ENCODE results near the gene CFAP57.
"Not testable (repeated sequence)": the region's sequence is repeated elsewhere in the genome, so short reads cannot be mapped to it uniquely, and the experiment has no call there.

The CFAP57 gene

DNA sequence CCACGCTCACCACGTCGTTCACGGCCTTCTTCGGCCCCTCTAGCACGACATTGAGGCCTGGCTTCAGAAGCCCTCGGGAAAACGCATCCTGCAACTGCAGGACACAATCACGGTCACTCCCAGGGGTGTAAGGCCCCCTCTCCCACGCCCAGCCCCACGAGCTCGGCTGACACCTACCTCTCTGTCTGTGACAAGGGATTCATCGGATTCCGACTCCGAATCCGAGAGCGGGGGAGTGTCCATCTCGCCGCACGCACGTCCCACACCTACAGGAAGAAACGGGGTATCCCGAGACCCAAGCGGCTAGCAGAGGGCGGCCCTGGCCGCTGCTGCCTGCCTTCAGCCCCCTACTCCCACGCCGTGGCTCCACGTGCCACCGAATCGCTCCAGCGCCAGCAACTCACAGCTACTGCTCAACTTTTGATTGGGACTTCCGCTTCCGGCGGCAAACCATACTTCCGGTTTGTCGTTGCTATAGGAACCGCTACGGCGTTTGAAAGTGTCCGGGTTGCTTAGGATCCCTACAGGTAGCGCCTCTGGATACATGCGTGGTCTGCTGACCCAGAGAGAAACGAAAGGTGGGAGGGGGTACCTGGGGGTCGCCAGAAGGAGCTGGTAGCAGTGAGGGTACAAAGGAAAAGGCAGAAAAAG, at the start of gene CFAP57, which contains the start of gene EBNA1BP2:
Gene CFAP57, plus strand, starts transcription at position 455 of the 651 bp plus-strand sequence. CDS start 424 bp downstream, outside the sequence.
Gene EBNA1BP2, minus strand, starts transcription at position 415 of the 651 bp plus-strand sequence. Its CDS starts 172 bp downstream, at position 243.
- DNase-seq (ENCODE audit: low read depth), result peak; percentile 88

- DNase-seq (ENCODE audit: low read depth), result no peak
These were observed 49.1 kb upstream of the CFAP57 start for GRCh38 chr1:43123031-43123430.

GRCh38 chr1:43128816-43129215, 43.3 kb upstream of the CFAP57 start:
- DNase-seq (ENCODE audit: low read depth), result no peak

GRCh38 chr1:43129426-43129825, 42.7 kb upstream of the CFAP57 start:
- no peak for DNase-seq (ENCODE audit: low read depth)

DNA sequence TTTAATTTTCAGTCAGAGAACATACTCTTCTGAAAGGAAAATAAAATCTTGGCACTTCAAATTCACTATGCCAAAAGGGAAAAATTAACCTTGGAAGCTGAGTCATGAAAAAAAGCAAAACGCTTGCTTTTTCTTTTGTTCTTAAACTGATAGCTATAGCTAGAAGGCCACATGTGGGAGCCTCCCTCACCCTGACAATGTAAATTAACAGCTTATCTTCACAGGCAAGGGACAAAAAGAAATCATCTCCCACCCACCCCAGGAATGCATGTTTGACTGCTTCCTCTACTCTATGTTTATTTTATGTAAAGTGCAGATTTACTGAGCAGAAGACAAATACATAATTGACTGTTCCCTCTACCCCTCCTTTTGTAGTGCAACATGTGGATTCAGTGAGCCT, 38.1 kb upstream of the CFAP57 start:
- no peak for DNase-seq (ENCODE audit: low read depth)

GRCh38 chr1:43134640-43135039, 37.5 kb upstream of the CFAP57 start:
- no peak for DNase-seq (ENCODE audit: low read depth)

- no peak for DNase-seq (ENCODE audit: low read depth)
These were observed 36.0 kb upstream of the CFAP57 start for GRCh38 chr1:43135857-43136781.

GRCh38 chr1:43137445-43138052, 34.6 kb upstream of the CFAP57 start:
- no peak for DNase-seq (ENCODE audit: low read depth)

- not testable (repeated sequence) for DNase-seq (ENCODE audit: low read depth)
These were observed 32.8 kb upstream of the CFAP57 start for GRCh38 chr1:43139295-43139694.

DNA sequence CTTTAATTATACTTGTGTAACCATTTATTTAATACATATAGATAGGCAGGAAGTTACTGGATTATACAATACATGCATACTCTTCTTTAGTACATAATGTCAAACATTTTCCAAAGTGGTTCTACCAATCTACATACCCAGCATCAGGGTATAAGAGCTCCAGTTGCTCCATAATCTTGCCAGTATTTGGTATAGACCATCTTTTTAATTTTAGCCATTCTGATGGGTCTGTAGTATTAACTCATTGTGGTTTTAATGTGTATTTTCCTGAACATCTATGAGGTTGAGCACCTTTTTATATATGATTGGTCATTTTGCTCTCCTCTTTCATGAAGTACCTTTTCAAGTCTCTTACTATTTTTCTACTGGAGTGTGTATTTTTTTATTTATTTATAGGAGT, 32.1 kb upstream of the CFAP57 start:
- DNase-seq (ENCODE audit: low read depth), result no peak

- no peak for DNase-seq (ENCODE audit: low read depth)
These were observed 31.5 kb upstream of the CFAP57 start for GRCh38 chr1:43140583-43140982.

GRCh38 chr1:43143441-43143888, 28.7 kb upstream of the CFAP57 start:
- no peak for DNase-seq (ENCODE audit: low read depth)

- no peak for DNase-seq (ENCODE audit: low read depth)
These were observed 27.9 kb upstream of the CFAP57 start for GRCh38 chr1:43144237-43144636.

DNA sequence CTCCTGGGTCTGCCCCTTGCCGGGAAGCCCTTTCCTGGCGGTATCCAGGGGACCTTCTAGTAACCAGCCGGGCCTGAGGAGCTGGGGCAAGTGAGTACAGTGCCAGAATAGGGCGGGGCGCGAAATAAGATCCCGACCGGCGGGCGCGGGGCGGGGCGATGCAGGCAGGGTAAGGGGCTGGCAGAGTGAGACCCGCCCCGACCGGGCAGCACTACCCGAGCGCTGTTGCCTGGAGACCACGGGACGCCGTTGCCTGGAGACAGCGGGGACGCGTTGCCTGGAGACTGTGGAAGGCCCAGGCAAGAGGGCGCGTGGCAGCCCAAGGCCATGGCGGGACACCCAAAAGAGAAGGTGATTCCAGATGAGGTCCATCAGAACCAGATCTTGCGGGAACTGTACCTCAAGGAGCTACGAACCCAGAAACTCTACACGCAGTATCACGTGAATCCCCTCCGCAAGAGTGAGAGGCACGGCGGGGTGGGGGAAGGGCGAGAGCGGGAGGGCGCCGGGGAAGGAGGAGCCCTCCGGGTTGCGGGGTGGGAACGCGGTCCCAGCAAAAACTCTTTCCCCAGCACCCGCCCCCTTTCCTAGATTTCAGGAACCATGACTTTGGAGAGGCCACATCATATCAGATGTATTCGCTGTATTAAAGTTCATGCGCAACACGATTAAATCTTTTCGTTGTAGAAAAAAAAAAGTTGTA, 24.4 kb upstream of the CFAP57 start:
- no peak for DNase-seq (ENCODE audit: low read depth)

GRCh38 chr1:43149889-43150288, 22.2 kb upstream of the CFAP57 start:
- no peak for DNase-seq (ENCODE audit: low read depth)

GRCh38 chr1:43152866-43153265, 19.3 kb upstream of the CFAP57 start:
- no peak for DNase-seq (ENCODE audit: low read depth)

- no peak for DNase-seq (ENCODE audit: low read depth)
These were observed 18.7 kb upstream of the CFAP57 start for GRCh38 chr1:43153443-43153842.

DNA sequence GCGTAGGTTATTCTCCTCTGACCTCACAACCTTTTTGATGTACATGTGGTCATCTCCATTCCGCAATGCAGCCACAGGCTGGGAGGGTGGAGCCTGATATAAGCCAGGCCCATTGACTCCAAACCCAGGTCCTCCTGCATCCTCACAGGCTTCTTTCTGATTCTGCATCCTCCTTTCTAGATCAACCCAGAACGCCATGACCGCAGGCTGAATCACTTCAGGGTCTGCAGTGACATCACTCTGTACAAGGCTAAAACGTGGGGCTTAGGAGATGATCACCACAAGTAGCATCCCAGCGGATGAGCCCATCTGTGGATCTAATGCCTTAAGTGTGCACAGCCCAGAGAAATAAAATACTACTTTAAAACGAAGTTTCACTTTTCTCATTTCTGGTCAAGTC, 16.1 kb upstream of the CFAP57 start:
- DNase-seq (ENCODE audit: low read depth), result no peak

- no peak for DNase-seq (ENCODE audit: low read depth)
These were observed 7.0 kb upstream of the CFAP57 start for GRCh38 chr1:43165162-43165561.

DNA sequence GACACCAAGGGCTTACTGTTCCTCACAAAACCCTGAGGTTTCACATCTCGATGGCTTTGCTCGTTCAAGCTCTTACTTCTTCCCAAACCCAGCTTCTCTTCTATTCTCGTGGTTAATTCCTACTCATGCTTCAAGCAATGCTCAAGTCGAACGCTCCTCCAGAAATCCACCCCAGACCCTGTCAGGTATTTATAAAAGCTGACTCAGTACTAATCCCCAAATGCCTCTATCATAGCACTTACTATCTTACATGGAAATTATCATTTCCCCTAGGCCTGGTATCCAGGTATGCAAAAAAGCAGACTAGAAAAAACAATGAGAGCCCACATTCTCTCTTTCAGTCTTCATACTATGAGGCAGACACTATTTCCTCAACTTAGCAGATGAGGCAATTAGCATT, 6.4 kb upstream of the CFAP57 start:
- DNase-seq (ENCODE audit: low read depth), result no peak

DNA sequence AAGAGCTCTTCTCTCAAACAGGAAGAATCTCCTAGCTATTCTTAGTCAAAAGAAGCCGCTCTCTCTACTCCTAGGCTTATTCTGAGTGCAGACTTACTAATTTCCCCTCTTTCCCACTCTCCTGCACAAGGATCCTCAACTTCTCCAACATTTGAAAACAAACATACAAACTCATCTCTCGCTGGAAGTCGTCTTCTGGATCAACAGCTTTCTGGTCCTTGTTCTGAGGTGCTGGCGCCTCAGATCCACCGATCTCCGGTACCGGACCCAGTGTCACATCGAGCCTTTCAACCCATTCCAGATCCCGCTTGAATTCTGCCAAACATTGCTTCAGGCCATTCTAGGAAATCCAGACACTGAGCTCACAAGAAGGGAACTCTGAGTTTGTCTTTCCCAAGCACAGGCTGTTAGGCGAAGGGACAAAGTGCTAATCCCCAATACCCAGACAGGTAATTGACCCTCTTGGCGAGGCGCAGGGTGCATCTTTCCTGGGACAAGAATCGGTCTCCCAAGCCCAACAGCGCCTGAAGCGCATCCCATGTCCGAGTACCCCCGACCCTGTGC, 736 bp upstream of the CFAP57 start:
- no peak for DNase-seq (ENCODE audit: low read depth)

DNA sequence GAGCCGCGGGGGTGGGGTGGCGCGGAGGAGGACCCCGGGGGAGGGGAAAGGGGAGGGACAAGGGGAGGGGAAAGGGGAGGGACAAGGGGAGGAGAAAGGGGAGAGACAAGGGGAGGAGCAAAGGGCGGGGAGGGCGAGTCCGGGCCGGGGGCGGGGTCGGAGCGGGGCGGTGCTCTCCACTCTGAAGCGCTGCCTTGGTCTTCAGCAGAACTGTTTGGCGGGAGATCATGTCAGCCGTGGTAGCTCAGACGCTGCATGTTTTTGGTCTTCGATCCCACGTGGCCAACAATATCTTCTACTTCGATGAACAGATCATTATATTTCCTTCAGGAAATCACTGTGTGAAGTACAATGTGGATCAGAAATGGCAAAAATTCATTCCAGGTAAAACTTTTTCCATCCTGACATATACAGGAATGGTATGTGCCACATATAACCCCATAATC, 420 bp downstream of the CFAP57 start:
- peak; percentile 74 for DNase-seq (ENCODE audit: low read depth)
